Liver (tissue), 9 donors: ENCODE results near the gene WBP2. TPM values are rescaled to one million over a fixed set of nuclear protein-coding genes. Genes with fewer than 3 reads are reported as not detected.

Experiments used
- DNase-seq: peaks from one replicate; pipeline ENCODE4 v3.0.0-alpha.2; 2017; ENCODE audit warnings: low spot score
- H3K27ac ChIP-seq, 2 donors: one replicate each; pipeline ENCODE4 v1.7.0; 2013; ENCODE audit warnings: inconsistent platforms in 2 of 2, low read length in 2 of 2, control low read depth in 1 of 2, low read depth in 1 of 2, mild to moderate bottlenecking in 1 of 2
- H3K27me3 ChIP-seq, 4 donors: one replicate each; pipeline versions ENCODE4 v1.6.1 to v1.7.0; 2013; ENCODE audit warnings: low read length in 3 of 4, inconsistent platforms in 1 of 4, mild to moderate bottlenecking in 1 of 4, moderate library complexity in 1 of 4; ENCODE audit not compliant: control insufficient read depth in 4 of 4, insufficient read depth in 4 of 4
- H3K36me3 ChIP-seq, 4 donors: one replicate each; pipeline versions ENCODE4 v1.6.1 to v1.7.0; 2013; ENCODE audit warnings: low read length in 3 of 4, mild to moderate bottlenecking in 3 of 4, low read depth in 1 of 4, moderate library complexity in 1 of 4; ENCODE audit not compliant: control insufficient read depth in 4 of 4, insufficient read depth in 3 of 4
- H3K4me1 ChIP-seq, 4 donors: one replicate each; pipeline versions ENCODE4 v1.6.1 to v1.7.0; 2013; ENCODE audit warnings: low read length in 3 of 4, mild to moderate bottlenecking in 3 of 4, moderate library complexity in 1 of 4; ENCODE audit not compliant: control insufficient read depth in 4 of 4, insufficient read depth in 4 of 4
- H3K4me3 ChIP-seq, 3 donors: one replicate each; pipeline versions ENCODE4 v1.6.1 to v1.7.0; 2013; ENCODE audit warnings: low read length in 3 of 3, control low read depth in 1 of 3, low read depth in 1 of 3, mild to moderate bottlenecking in 1 of 3
- H3K9ac ChIP-seq, 2 donors: one replicate each; pipeline ENCODE4 v1.7.0; 2013; ENCODE audit warnings: low read length in 2 of 2, mild to moderate bottlenecking in 2 of 2, moderate library complexity in 2 of 2, control low read depth in 1 of 2, low read depth in 1 of 2
- H3K9me3 ChIP-seq, 4 donors: one replicate each; pipeline versions ENCODE4 v1.6.1 to v1.7.0; 2013; ENCODE audit warnings: low read length in 3 of 4; ENCODE audit not compliant: control insufficient read depth in 4 of 4
- EGR1 ChIP-seq, 2 donors: IDR thresholded peaks; 2 replicates each; pipeline ENCODE4 v1.6.1; 2016 to 2018; ENCODE audit warnings: antibody characterized with exemption in 2 of 2, low read depth in 2 of 2
- FOXA1 ChIP-seq: IDR thresholded peaks from 2 replicates; pipeline ENCODE4 v1.6.1; 2016; ENCODE audit warnings: antibody characterized with exemption
- FOXA2 ChIP-seq: IDR thresholded peaks from 2 replicates; pipeline ENCODE4 v1.6.1; 2016; ENCODE audit warnings: antibody characterized with exemption
- HNF4A ChIP-seq, 2 donors: conservative IDR thresholded peaks; 2 replicates each; pipeline ENCODE4 v1.6.1; 2016; ENCODE audit warnings: antibody characterized with exemption in 2 of 2, mild to moderate bottlenecking in 2 of 2
- RAD21 ChIP-seq, 2 donors: IDR thresholded peaks; 2 replicates each; pipeline ENCODE4 v1.6.1; 2016; ENCODE audit warnings: antibody characterized with exemption in 2 of 2, mild to moderate bottlenecking in 2 of 2
- RXRA ChIP-seq, 2 donors: IDR thresholded peaks; 2 replicates each; pipeline ENCODE4 v1.6.1; 2017 to 2018; ENCODE audit warnings: antibody characterized with exemption in 2 of 2, mild to moderate bottlenecking in 1 of 2
- SP1 ChIP-seq: IDR thresholded peaks from 2 replicates; pipeline ENCODE4 v1.6.1; 2018; ENCODE audit warnings: antibody characterized with exemption, mild to moderate bottlenecking
- TAF1 ChIP-seq: conservative IDR thresholded peaks from 2 replicates; pipeline ENCODE4 v1.6.1; 2016; ENCODE audit warnings: antibody characterized with exemption, mild to moderate bottlenecking
- YY1 ChIP-seq: IDR thresholded peaks from 2 replicates; pipeline ENCODE4 v1.6.1; 2016; ENCODE audit warnings: antibody characterized with exemption, mild to moderate bottlenecking
- WGBS: extraction: QIAGEN DNeasy Blood & Tissue Kit; methylation state at CpG from one replicate; pipeline ENCODE4 v1.1.7; 2013; 5-methylcytosine and 5-hydroxymethylcytosine counted together
- polyA plus RNA-seq, 2 donors: library from polyadenylated mRNA; stranded (reverse) in 1 of 2; unstranded in 1 of 2; fragments of 200-250 nt in 1 of 2; fragments of >200 nt in 1 of 2; fragmentation: Nextera tagmentation in 1 of 2; extraction: Ambion mirVana in 1 of 2; gene quantifications; one replicate each; pipeline versions ENCODE4 v1.2.1 to v1.2.3, GENCODE V29; 2013 to 2015
- total RNA-seq, 2 donors: library from RNA; depleted of rRNA; stranded (reverse); fragments of >200 nt; gene quantifications; one replicate each; pipeline ENCODE4 v1.2.3, GENCODE V29; 2014
- TF ChIP-seq, protein P1 (sequence below): IDR thresholded peaks from 2 replicates; pipeline ENCODE4 v1.6.1; 2016; ENCODE audit warnings: antibody characterized with exemption
- TF ChIP-seq, protein P2 (sequence below): IDR thresholded peaks from 2 replicates; pipeline ENCODE4 v1.6.1; 2016; ENCODE audit warnings: antibody characterized with exemption
- TF ChIP-seq, protein P3 (sequence below): IDR thresholded peaks from 2 replicates; pipeline ENCODE4 v1.6.1; 2016; ENCODE audit warnings: antibody characterized with exemption
- donor health status: healthy.
- donor health status: healthy.
- donor health status: healthy.
- donor health status: healthy.
- donor health status: healthy.

WBP2 gene
- total and polyA plus RNA-seq, 4 donors, result 29.0 to 99.4 (median 51.6) TPM

DNA sequence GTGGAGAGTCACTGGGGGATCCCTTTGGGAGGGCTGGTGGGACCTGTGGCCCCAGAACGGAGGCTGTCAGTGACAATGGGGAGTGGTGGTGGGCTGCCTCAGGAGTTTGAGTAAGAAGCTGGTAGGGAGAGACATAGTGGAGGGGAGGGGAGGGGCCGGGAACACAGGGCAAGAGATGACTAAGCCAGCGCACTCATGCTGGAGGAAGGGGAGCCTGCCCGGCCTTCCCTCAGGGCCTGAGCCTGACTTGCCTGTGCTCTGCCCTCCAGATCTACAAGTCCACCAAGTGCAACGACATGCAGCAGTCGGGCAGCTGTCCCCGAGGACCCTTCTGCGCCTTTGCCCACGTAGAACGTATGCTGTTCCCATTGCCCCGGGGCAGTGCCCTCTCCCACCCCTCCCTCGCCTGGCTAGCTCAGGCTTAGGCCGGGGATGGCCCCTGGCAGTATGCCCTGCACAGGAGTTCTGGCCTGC is 40.2 kb downstream of the WBP2 start (continued):
- no peak for TF ChIP-seq YY1

DNA sequence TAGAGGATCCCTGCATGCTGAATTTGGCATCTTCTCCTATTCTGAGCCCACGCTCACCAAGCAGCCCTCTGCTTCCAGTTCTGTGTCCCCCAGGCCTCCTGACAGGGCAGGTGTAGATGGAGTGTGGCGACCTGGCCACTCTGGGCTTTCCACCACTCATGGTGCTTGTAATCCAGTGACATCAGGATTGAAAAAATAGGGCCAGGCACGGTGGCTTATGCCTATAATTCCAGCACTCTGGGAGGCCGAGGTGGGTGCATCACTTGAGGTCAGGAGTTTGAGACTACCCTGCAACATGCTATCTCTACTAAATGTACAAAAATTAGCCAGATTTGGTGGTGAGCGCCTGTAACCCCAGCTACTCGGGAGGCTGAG is 41.1 kb downstream of the WBP2 start:
- no peak overlapping the region for H3K9ac ChIP-seq
- no peak for DNase-seq
- TF ChIP-seq SP1 (no peak), EGR1 (IDR thresholded peaks at IDR 0.05; ENCODE audit: low read depth in 2 of 2) (no peak)
- TF ChIP-seq, protein P1, sequence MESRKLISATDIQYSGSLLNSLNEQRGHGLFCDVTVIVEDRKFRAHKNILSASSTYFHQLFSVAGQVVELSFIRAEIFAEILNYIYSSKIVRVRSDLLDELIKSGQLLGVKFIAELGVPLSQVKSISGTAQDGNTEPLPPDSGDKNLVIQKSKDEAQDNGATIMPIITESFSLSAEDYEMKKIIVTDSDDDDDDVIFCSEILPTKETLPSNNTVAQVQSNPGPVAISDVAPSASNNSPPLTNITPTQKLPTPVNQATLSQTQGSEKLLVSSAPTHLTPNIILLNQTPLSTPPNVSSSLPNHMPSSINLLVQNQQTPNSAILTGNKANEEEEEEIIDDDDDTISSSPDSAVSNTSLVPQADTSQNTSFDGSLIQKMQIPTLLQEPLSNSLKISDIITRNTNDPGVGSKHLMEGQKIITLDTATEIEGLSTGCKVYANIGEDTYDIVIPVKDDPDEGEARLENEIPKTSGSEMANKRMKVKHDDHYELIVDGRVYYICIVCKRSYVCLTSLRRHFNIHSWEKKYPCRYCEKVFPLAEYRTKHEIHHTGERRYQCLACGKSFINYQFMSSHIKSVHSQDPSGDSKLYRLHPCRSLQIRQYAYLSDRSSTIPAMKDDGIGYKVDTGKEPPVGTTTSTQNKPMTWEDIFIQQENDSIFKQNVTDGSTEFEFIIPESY, result no peak
- 94% methylated on average over 6 of the region's 6 CpGs for WGBS
- H3K9me3 ChIP-seq, result no peaks in the 10 kb centered on the region
- no peak overlapping the region for H3K4me3 ChIP-seq
- no peaks in the 10 kb centered on the region for H3K27me3 ChIP-seq
- H3K4me1 ChIP-seq, result peaks cover 0 to 11% (median 10%) of the 10 kb centered on the region in 4 donors
- peaks cover 13 to 62% (median 19%) of the 10 kb centered on the region in 4 donors for H3K36me3 ChIP-seq
- H3K27ac ChIP-seq, result no peak overlapping the region

DNA sequence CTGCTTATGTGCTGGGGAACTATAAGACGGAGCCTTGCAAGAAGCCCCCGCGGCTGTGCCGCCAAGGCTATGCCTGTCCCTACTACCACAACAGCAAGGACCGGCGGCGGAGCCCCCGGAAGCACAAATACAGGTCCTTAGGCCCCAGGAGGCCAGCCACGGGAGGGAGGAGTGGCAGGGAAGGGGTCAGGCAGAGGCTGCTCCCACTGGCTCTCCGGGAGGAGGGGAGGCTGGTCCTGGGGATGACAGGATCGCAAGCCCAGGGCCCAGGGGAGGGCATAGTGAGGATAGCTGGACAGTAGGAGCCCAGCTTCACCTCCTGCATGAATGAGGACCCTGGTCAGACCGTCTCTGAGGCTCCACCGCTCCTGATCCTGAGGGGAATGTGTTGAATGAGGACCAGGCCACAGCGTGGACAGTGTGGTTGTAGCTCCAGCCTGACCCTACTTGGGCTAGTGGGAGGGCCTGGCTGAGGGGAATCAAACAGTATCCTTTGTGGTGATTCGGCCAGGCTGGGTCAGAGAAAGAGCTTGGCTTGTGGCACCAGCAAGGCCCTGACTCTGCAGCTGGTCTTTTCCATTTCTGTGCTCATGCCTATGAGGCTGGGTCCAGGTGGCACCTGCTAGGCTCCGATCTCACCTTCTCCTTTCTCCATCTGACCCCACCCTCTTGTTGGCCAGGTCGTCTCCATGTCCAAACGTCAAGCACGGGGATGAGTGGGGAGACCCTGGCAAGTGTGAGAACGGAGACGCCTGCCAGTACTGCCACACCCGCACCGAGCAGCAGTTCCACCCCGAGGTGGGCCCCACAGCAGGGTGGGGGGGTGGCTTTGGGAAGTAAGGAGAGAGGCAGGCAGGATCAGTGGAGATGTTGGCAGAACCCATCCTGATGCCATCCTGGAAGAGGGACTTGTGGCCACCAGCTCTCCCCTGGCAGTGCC is 41.8 kb downstream of the WBP2 start:
- Histone ChIP-seq H3K36me3 (peaks cover 13 to 55% (median 18%) of the 10 kb centered on the region in 4 donors), H3K9ac (no peak overlapping the region), H3K27ac (no peak overlapping the region), H3K9me3 (no peaks in the 10 kb centered on the region), H3K4me3 (no peak overlapping the region), H3K27me3 (no peaks in the 10 kb centered on the region), H3K4me1 (peaks cover 0 to 17% (median 14%) of the 10 kb centered on the region in 4 donors)
- DNase-seq, result peak; percentile 56
- 96% methylated on average over 24 of the region's 24 CpGs for WGBS
- TF ChIP-seq TAF1, result no peak
- TF ChIP-seq, protein P2, sequence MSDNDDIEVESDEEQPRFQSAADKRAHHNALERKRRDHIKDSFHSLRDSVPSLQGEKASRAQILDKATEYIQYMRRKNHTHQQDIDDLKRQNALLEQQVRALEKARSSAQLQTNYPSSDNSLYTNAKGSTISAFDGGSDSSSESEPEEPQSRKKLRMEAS, result no peak
- no peak for TF ChIP-seq RAD21 (IDR thresholded peaks at IDR 0.05)
- TF ChIP-seq, protein P3, sequence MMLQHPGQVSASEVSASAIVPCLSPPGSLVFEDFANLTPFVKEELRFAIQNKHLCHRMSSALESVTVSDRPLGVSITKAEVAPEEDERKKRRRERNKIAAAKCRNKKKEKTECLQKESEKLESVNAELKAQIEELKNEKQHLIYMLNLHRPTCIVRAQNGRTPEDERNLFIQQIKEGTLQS, result no peak
- TF ChIP-seq HNF4A (conservative IDR thresholded peaks at IDR 0.05), result no peak
- TF ChIP-seq YY1, result no peak
- TF ChIP-seq FOXA1, result no peak
- TF ChIP-seq RXRA (IDR thresholded peaks at IDR 0.05), result no peak
- no peak for TF ChIP-seq FOXA2
